Measurements from ENCODE around the gene HCLS1. TPM values are rescaled to one million over a fixed set of nuclear protein-coding genes. Genes with fewer than 3 reads are reported as not detected.

Gene HCLS1
- total and polyA plus RNA-seq, 2 donors (not counting 1 experiment from before 2014, with no cell fraction given) = 161 to 317 TPM

DNA sequence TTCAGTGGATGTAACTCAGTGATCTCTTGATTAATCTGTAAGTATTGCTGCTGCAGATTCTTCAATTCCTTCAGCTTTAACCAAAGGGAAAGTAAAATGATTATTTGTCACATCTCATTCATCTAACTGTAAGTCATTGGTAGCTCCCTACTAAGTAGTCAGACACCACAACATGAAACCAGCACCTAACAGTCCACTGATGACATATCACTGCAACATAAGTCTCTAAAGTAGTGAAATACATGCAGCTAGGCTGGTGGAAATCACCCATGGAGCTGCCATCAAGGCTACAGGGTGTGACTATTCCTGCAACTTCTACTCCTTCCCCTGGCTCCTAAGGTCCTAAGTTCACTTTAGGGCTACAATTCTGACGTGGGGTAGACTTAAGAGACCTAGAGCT lies 21.1 kb upstream of the HCLS1 start:
- peaks cover 5% of the 10 kb centered on the region for H3K79me2 ChIP-seq (ENCODE audit: control insufficient read depth, insufficient read depth, low read length)
- no peak overlapping the region for H3K27ac ChIP-seq (ENCODE audit: low read length in 2 of 2)
- no peaks in the 10 kb centered on the region for H3K4me1 ChIP-seq (ENCODE audit: control insufficient read depth in 2 of 2, insufficient read depth in 2 of 2, low read length in 2 of 2)
- H3K9me3 Mint-ChIP-seq (ENCODE audit: insufficient read depth) = no peaks in the 10 kb centered on the region
- H3K36me3 ChIP-seq (replicated peaks in 1 of 2; ENCODE audit: control extremely low read depth in 1 of 2, control insufficient read depth in 1 of 2, extremely low read depth in 1 of 2, insufficient read depth in 2 of 2, low read length in 1 of 2) = peaks cover 8 to 53% of the 10 kb centered on the region in 2 experiments
- no peaks in the 10 kb centered on the region for H4K20me1 ChIP-seq (ENCODE audit: control insufficient read depth, insufficient read depth, low read length, poor library complexity, severe bottlenecking)
- peaks cover 4 to 8% (median 6%) of the 10 kb centered on the region in 3 donors for H3K9me3 ChIP-seq (ENCODE audit: control extremely low read depth in 1 of 3, control insufficient read depth in 2 of 3, insufficient read depth in 1 of 3, low read length in 2 of 3)
- H3K27me3 Mint-ChIP-seq = no peaks in the 10 kb centered on the region
- no peak overlapping the region for H3K27ac Mint-ChIP-seq
- no peaks in the 10 kb centered on the region for H3K4me1 Mint-ChIP-seq
- H3K4me3 Mint-ChIP-seq = no peak overlapping the region
- no peak overlapping the region for H3K9ac ChIP-seq (ENCODE audit: low read length)
- H3K27me3 ChIP-seq (replicated peaks in 1 of 4; ENCODE audit: control extremely low read depth in 1 of 4, control insufficient read depth in 3 of 4, insufficient read depth in 4 of 4, low read length in 3 of 4) = no peaks in the 10 kb centered on the region
- no peak overlapping the region for H2AFZ ChIP-seq (ENCODE audit: insufficient read depth, low read depth, low read length, poor library complexity, severe bottlenecking)
- intact Hi-C loops (cut with micrococcal nuclease) = no loop called here
- no CpG with 5 or more reads among the region's 1 CpG for WGBS (ENCODE audit: insufficient coverage)
- no peak overlapping the region for H3K4me2 ChIP-seq (replicated peaks; ENCODE audit: low read depth, low read length, poor library complexity, severe bottlenecking)
- ChIA-PET POLR2A (no interaction called here), CTCF (interaction anchor here (1.4 kb wide), 1 partner anchor 10 kb away, joined by 4 read pairs; no protein-coding TSS in a partner anchor)
- TF ChIP-seq EZH2 (IDR thresholded peaks at IDR 0.05; ENCODE audit: borderline replicate concordance, insufficient read depth, low read depth, low read length, poor library complexity, severe bottlenecking) = no peak
- TF ChIP-seq, protein P1, sequence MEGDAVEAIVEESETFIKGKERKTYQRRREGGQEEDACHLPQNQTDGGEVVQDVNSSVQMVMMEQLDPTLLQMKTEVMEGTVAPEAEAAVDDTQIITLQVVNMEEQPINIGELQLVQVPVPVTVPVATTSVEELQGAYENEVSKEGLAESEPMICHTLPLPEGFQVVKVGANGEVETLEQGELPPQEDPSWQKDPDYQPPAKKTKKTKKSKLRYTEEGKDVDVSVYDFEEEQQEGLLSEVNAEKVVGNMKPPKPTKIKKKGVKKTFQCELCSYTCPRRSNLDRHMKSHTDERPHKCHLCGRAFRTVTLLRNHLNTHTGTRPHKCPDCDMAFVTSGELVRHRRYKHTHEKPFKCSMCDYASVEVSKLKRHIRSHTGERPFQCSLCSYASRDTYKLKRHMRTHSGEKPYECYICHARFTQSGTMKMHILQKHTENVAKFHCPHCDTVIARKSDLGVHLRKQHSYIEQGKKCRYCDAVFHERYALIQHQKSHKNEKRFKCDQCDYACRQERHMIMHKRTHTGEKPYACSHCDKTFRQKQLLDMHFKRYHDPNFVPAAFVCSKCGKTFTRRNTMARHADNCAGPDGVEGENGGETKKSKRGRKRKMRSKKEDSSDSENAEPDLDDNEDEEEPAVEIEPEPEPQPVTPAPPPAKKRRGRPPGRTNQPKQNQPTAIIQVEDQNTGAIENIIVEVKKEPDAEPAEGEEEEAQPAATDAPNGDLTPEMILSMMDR (IDR thresholded peaks at IDR 0.05) = no peak
- DNase-seq = no peak
- ATAC-seq (ENCODE audit: low read depth) = no peak
- H3K4me3 ChIP-seq (ENCODE audit: control extremely low read depth in 1 of 5, extremely low read depth in 1 of 5, insufficient read depth in 1 of 5, low read depth in 2 of 5, low read length in 4 of 5) = no peak overlapping the region

DNA sequence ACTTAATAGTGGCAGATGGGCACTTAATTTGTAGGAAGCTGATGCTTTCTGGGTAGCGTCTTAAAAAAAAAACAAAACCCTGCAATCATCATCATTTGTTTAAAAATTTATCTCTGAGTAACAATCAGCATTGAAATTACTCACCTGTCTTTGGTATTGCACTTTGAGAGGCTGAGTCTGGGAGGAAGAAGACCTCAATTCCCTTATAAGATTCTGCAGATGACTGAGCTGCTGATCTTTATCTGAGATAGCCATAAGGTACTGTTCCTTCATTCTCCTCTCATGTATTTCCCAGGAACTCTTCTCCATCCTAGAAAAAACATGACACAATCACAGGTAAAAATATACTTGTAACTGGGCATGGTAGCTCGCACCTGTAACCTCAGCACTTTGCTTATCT lies 16.4 kb upstream of the HCLS1 start:
- Histone ChIP-seq H3K4me3 (ENCODE audit: control extremely low read depth in 1 of 5, extremely low read depth in 1 of 5, insufficient read depth in 1 of 5, low read depth in 2 of 5, low read length in 4 of 5) (no peak overlapping the region), H3K79me2 (ENCODE audit: control insufficient read depth, insufficient read depth, low read length) (peaks cover 5% of the 10 kb centered on the region), H3K9me3 (ENCODE audit: control extremely low read depth in 1 of 3, control insufficient read depth in 2 of 3, insufficient read depth in 1 of 3, low read length in 2 of 3) (no peaks in the 10 kb centered on the region), H2AFZ (ENCODE audit: insufficient read depth, low read depth, low read length, poor library complexity, severe bottlenecking) (no peak overlapping the region), H3K9ac (ENCODE audit: low read length) (no peak overlapping the region), H4K20me1 (ENCODE audit: control insufficient read depth, insufficient read depth, low read length, poor library complexity, severe bottlenecking) (no peaks in the 10 kb centered on the region), H3K4me1 (ENCODE audit: control insufficient read depth in 2 of 2, insufficient read depth in 2 of 2, low read length in 2 of 2) (no peaks in the 10 kb centered on the region), H3K36me3 (replicated peaks in 1 of 2; ENCODE audit: control extremely low read depth in 1 of 2, control insufficient read depth in 1 of 2, extremely low read depth in 1 of 2, insufficient read depth in 2 of 2, low read length in 1 of 2) (peaks cover 12 to 64% of the 10 kb centered on the region in 2 experiments), H3K27ac (ENCODE audit: low read length in 2 of 2) (no peak overlapping the region), H3K4me2 (replicated peaks; ENCODE audit: low read depth, low read length, poor library complexity, severe bottlenecking) (no peak overlapping the region), H3K27me3 (replicated peaks in 1 of 4; ENCODE audit: control extremely low read depth in 1 of 4, control insufficient read depth in 3 of 4, insufficient read depth in 4 of 4, low read length in 3 of 4) (no peaks in the 10 kb centered on the region)
- ChIA-PET POLR2A (no interaction called here), CTCF (no interaction called here)
- Mint-ChIP-seq H3K9me3 (ENCODE audit: insufficient read depth) (no peaks in the 10 kb centered on the region), H3K4me1 (no peaks in the 10 kb centered on the region), H3K27me3 (no peaks in the 10 kb centered on the region), H3K4me3 (no peak overlapping the region), H3K27ac (no peak overlapping the region)
- no CpG with 5 or more reads among the region's 2 CpGs for WGBS (ENCODE audit: insufficient coverage)
- no peak for ATAC-seq (ENCODE audit: low read depth)
- intact Hi-C loops (cut with micrococcal nuclease) = no loop called here
- TF ChIP-seq, protein P1 (IDR thresholded peaks at IDR 0.05) = no peak
- no peak for TF ChIP-seq EZH2 (IDR thresholded peaks at IDR 0.05; ENCODE audit: borderline replicate concordance, insufficient read depth, low read depth, low read length, poor library complexity, severe bottlenecking)
- no peak for DNase-seq

Measured in B cell (primary cell).